ENCODE data around the gene PHYHD1.

Gene PHYHD1

GRCh38 chr9:128911529-128912035, 9.2 kb upstream of the PHYHD1 start:
- H3K36me3 Mint-ChIP-seq: peaks cover 51% of the 10 kb centered on the region
- ATAC-seq: no peak
- H3K9me3 Mint-ChIP-seq: no peaks in the 10 kb centered on the region
- H3K27me3 Mint-ChIP-seq: no peaks in the 10 kb centered on the region
- H3K4me1 Mint-ChIP-seq: peaks cover 17% of the 10 kb centered on the region
- H3K27ac Mint-ChIP-seq: peak overlapping the region; percentile 12
- no peak overlapping the region for H3K4me3 Mint-ChIP-seq

GRCh38 chr9:128912270-128912853, 8.4 kb upstream of the PHYHD1 start:
- ATAC-seq: no peak
- H3K4me1 Mint-ChIP-seq: peaks cover 14% of the 10 kb centered on the region
- H3K36me3 Mint-ChIP-seq: peaks cover 56% of the 10 kb centered on the region
- no peak overlapping the region for H3K4me3 Mint-ChIP-seq
- no peaks in the 10 kb centered on the region for H3K9me3 Mint-ChIP-seq
- H3K27me3 Mint-ChIP-seq: no peaks in the 10 kb centered on the region
- H3K27ac Mint-ChIP-seq: peak overlapping the region; percentile 12

- Mint-ChIP-seq H3K36me3 (peaks cover 56% of the 10 kb centered on the region), H3K4me3 (no peak overlapping the region), H3K9me3 (no peaks in the 10 kb centered on the region), H3K27ac (no peak overlapping the region), H3K27me3 (no peaks in the 10 kb centered on the region), H3K4me1 (peaks cover 14% of the 10 kb centered on the region)
- no peak for ATAC-seq
Measured at GRCh38 chr9:128913048-128913900, 7.5 kb upstream of the PHYHD1 start.

- Mint-ChIP-seq H3K9me3 (no peaks in the 10 kb centered on the region), H3K4me3 (no peak overlapping the region), H3K27me3 (no peaks in the 10 kb centered on the region), H3K27ac (no peak overlapping the region), H3K4me1 (peaks cover 18% of the 10 kb centered on the region), H3K36me3 (peaks cover 52% of the 10 kb centered on the region)
- ATAC-seq: no peak
Measured at GRCh38 chr9:128913995-128914772, 6.6 kb upstream of the PHYHD1 start.

GRCh38 chr9:128916204-128916603, 4.6 kb upstream of the PHYHD1 start:
- H3K27ac Mint-ChIP-seq: no peak overlapping the region
- no peaks in the 10 kb centered on the region for H3K9me3 Mint-ChIP-seq
- ATAC-seq: no peak
- peaks cover under 1% of the 10 kb centered on the region for H3K27me3 Mint-ChIP-seq
- H3K4me1 Mint-ChIP-seq: peaks cover 19% of the 10 kb centered on the region
- H3K36me3 Mint-ChIP-seq: peaks cover 44% of the 10 kb centered on the region
- H3K4me3 Mint-ChIP-seq: no peak overlapping the region

GRCh38 chr9:128916745-128917144, 4.0 kb upstream of the PHYHD1 start:
- ATAC-seq: no peak
- H3K9me3 Mint-ChIP-seq: no peaks in the 10 kb centered on the region
- H3K4me3 Mint-ChIP-seq: no peak overlapping the region
- peaks cover 44% of the 10 kb centered on the region for H3K36me3 Mint-ChIP-seq
- peaks cover 23% of the 10 kb centered on the region for H3K4me1 Mint-ChIP-seq
- no peak overlapping the region for H3K27ac Mint-ChIP-seq
- peaks cover 6% of the 10 kb centered on the region for H3K27me3 Mint-ChIP-seq

- H3K4me1 Mint-ChIP-seq: peaks cover 22% of the 10 kb centered on the region
- H3K27me3 Mint-ChIP-seq: peaks cover 9% of the 10 kb centered on the region
- no peak for ATAC-seq
- H3K9me3 Mint-ChIP-seq: no peaks in the 10 kb centered on the region
- H3K4me3 Mint-ChIP-seq: no peak overlapping the region
- peaks cover 39% of the 10 kb centered on the region for H3K36me3 Mint-ChIP-seq
- no peak overlapping the region for H3K27ac Mint-ChIP-seq
Measured at GRCh38 chr9:128917151-128917849, 3.5 kb upstream of the PHYHD1 start.

GRCh38 chr9:128918921-128919320, 1.9 kb upstream of the PHYHD1 start:
- H3K27me3 Mint-ChIP-seq: peaks cover 9% of the 10 kb centered on the region

GRCh38 chr9:128919402-128920089, 1.2 kb upstream of the PHYHD1 start:
- Mint-ChIP-seq H3K36me3 (peaks cover 30% of the 10 kb centered on the region), H3K27me3 (peaks cover 9% of the 10 kb centered on the region), H3K4me3 (no peak overlapping the region), H3K9me3 (no peaks in the 10 kb centered on the region), H3K27ac (no peak overlapping the region), H3K4me1 (peaks cover 12% of the 10 kb centered on the region)
- ATAC-seq: no peak

More at GRCh38 chr9:128918921-128919320, 1.9 kb upstream of the PHYHD1 start:
- ATAC-seq: no peak
- Mint-ChIP-seq H3K4me3 (no peak overlapping the region), H3K9me3 (no peaks in the 10 kb centered on the region), H3K36me3 (peaks cover 30% of the 10 kb centered on the region), H3K27ac (no peak overlapping the region), H3K4me1 (peaks cover 12% of the 10 kb centered on the region)

- Mint-ChIP-seq H3K4me3 (peak overlapping the region; percentile 21), H3K27me3 (peaks cover 9% of the 10 kb centered on the region), H3K9me3 (no peaks in the 10 kb centered on the region), H3K4me1 (peaks cover 12% of the 10 kb centered on the region), H3K36me3 (peaks cover 17% of the 10 kb centered on the region), H3K27ac (peak overlapping the region; percentile 22)
- ATAC-seq: no peak
Measured at GRCh38 chr9:128921881-128922763, 1.3 kb downstream of the PHYHD1 start.

- Mint-ChIP-seq H3K9me3 (no peaks in the 10 kb centered on the region), H3K27me3 (peaks cover 9% of the 10 kb centered on the region), H3K36me3 (peaks cover 5% of the 10 kb centered on the region), H3K4me1 (peaks cover 19% of the 10 kb centered on the region), H3K4me3 (no peak overlapping the region), H3K27ac (no peak overlapping the region)
- no peak for ATAC-seq
Measured at GRCh38 chr9:128923493-128923883, 2.7 kb downstream of the PHYHD1 start.

- Mint-ChIP-seq H3K4me3 (no peak overlapping the region), H3K9me3 (no peaks in the 10 kb centered on the region), H3K36me3 (no peaks in the 10 kb centered on the region), H3K27ac (peak overlapping the region; percentile 3), H3K4me1 (peaks cover 7% of the 10 kb centered on the region), H3K27me3 (no peaks in the 10 kb centered on the region)
- peak; percentile 76 for ATAC-seq
Measured at GRCh38 chr9:128927731-128928411, 7.1 kb downstream of the PHYHD1 start.

- no peaks in the 10 kb centered on the region for H3K36me3 Mint-ChIP-seq
- H3K4me1 Mint-ChIP-seq: peaks cover 7% of the 10 kb centered on the region
- H3K27ac Mint-ChIP-seq: no peak overlapping the region
- no peak for ATAC-seq
- no peaks in the 10 kb centered on the region for H3K27me3 Mint-ChIP-seq
- no peaks in the 10 kb centered on the region for H3K9me3 Mint-ChIP-seq
- no peak overlapping the region for H3K4me3 Mint-ChIP-seq
Measured at GRCh38 chr9:128928624-128929023, 7.8 kb downstream of the PHYHD1 start.
